ENCODE data around the gene UBTD2.

Gene UBTD2

GRCh38 chr5:172194985-172195774 is 88.4 kb downstream of the UBTD2 start:
- ChIA-PET CTCF (interaction anchor here (0.7 kb wide), 1 partner anchor 8 kb away, joined by 3 read pairs; no protein-coding TSS in a partner anchor), POLR2A (interaction anchor here (1.0 kb wide), 1 partner anchor 88 kb away, joined by 3 read pairs; no protein-coding TSS in a partner anchor)
- TF ChIP-seq ZNF384 (IDR thresholded peaks at IDR 0.05), result no peak
- no peak for TF ChIP-seq HDGF (IDR thresholded peaks at IDR 0.05; ENCODE audit: borderline replicate concordance)
- TF ChIP-seq L3MBTL2 (conservative IDR thresholded peaks at IDR 0.05), result no peak
- TF ChIP-seq BHLHE40 (IDR thresholded peaks at IDR 0.05; ENCODE audit: borderline replicate concordance), result no peak
- TF ChIP-seq NFRKB (IDR thresholded peaks at IDR 0.05), result no peak
- no peak for TF ChIP-seq LEF1 (IDR thresholded peaks at IDR 0.05; ENCODE audit: borderline replicate concordance)
- no peak for TF ChIP-seq CTBP1 (IDR thresholded peaks at IDR 0.05; ENCODE audit: borderline replicate concordance)
- no peak for TF ChIP-seq ELF4 (IDR thresholded peaks at IDR 0.05)
- no peak for TF ChIP-seq FOXA1 (IDR thresholded peaks at IDR 0.05)
- no peak for TF ChIP-seq SP1 (IDR thresholded peaks at IDR 0.05)
- no peak for TF ChIP-seq ARNT (IDR thresholded peaks at IDR 0.05)
- TF ChIP-seq SUZ12 (IDR thresholded peaks at IDR 0.05), result no peak
- no peak for TF ChIP-seq FOXM1 (IDR thresholded peaks at IDR 0.05; ENCODE audit: borderline replicate concordance)
- no peak for TF ChIP-seq FOXK2 (IDR thresholded peaks at IDR 0.05)
- DNase-seq (ENCODE audit: extremely low spot score), result peak; percentile 50

GRCh38 chr5:172193872-172194271 is 89.7 kb downstream of the UBTD2 start, which contains the start of gene EFCAB9:
EFCAB9 (plus strand) TSS chr5:172194172; CDS start chr5:172194173, 1 bp downstream.
- TF ChIP-seq SP1 (IDR thresholded peaks at IDR 0.05) (no peak), PKNOX1 (IDR thresholded peaks at IDR 0.05) (no peak), HDGF (IDR thresholded peaks at IDR 0.05; ENCODE audit: borderline replicate concordance) (no peak), TARDBP (IDR thresholded peaks at IDR 0.05) (no peak), LEF1 (IDR thresholded peaks at IDR 0.05; ENCODE audit: borderline replicate concordance) (no peak), CTBP1 (IDR thresholded peaks at IDR 0.05; ENCODE audit: borderline replicate concordance) (no peak), FOXA1 (IDR thresholded peaks at IDR 0.05) (no peak), FOXK2 (IDR thresholded peaks at IDR 0.05) (no peak), BHLHE40 (IDR thresholded peaks at IDR 0.05; ENCODE audit: borderline replicate concordance) (no peak), NFRKB (IDR thresholded peaks at IDR 0.05) (no peak), ZNF384 (IDR thresholded peaks at IDR 0.05) (no peak), ARNT (IDR thresholded peaks at IDR 0.05) (no peak), SUZ12 (IDR thresholded peaks at IDR 0.05) (no peak), L3MBTL2 (conservative IDR thresholded peaks at IDR 0.05) (no peak)
- POLR2A ChIA-PET, result interaction anchor here (1.0 kb wide), 1 partner anchor 89 kb away, joined by 3 read pairs; no protein-coding TSS in a partner anchor
- DNase-seq (ENCODE audit: extremely low spot score), result no peak
- CTCF ChIA-PET, result no interaction called here

- no peak for DNase-seq (ENCODE audit: extremely low spot score)
- CTCF ChIA-PET, result interaction anchor here (1.0 to 1.1 kb wide), 2 partner anchors 13 to 91 kb away, joined by 3 to 4 read pairs; no protein-coding TSS in a partner anchor
- POLR2A ChIA-PET, result interaction anchor here (0.6 to 3.1 kb wide), 3 partner anchors 93 to 138 kb away, joined by 3 to 20 read pairs (median 4); partner anchors contain the start of gene UBTD2
- TF ChIP-seq SP1 (IDR thresholded peaks at IDR 0.05) (no peak), HDGF (IDR thresholded peaks at IDR 0.05; ENCODE audit: borderline replicate concordance) (no peak), PKNOX1 (IDR thresholded peaks at IDR 0.05) (no peak), L3MBTL2 (conservative IDR thresholded peaks at IDR 0.05) (no peak), FOXK2 (IDR thresholded peaks at IDR 0.05) (no peak)
Measured at GRCh38 chr5:172189693-172190296, 93.8 kb downstream of the UBTD2 start.

- ChIA-PET POLR2A (interaction anchor here (0.6 to 3.1 kb wide), 6 partner anchors 11 to 248 kb away, joined by 3 to 20 read pairs (median 4); partner anchors contain the start of gene UBTD2), CTCF (interaction anchor here (0.7 to 1.4 kb wide), 8 partner anchors 9 to 104 kb away, joined by 3 to 10 read pairs (median 4); no protein-coding TSS in a partner anchor)
- no peak for TF ChIP-seq ZNF384 (IDR thresholded peaks at IDR 0.05)
- no peak for TF ChIP-seq NFRKB (IDR thresholded peaks at IDR 0.05)
- no peak for TF ChIP-seq TARDBP (IDR thresholded peaks at IDR 0.05)
- no peak for TF ChIP-seq SUZ12 (IDR thresholded peaks at IDR 0.05)
- TF ChIP-seq LEF1 (IDR thresholded peaks at IDR 0.05; ENCODE audit: borderline replicate concordance), result no peak
- no peak for TF ChIP-seq FOXM1 (IDR thresholded peaks at IDR 0.05; ENCODE audit: borderline replicate concordance)
- TF ChIP-seq HDGF (IDR thresholded peaks at IDR 0.05; ENCODE audit: borderline replicate concordance), result no peak
- no peak for TF ChIP-seq SP1 (IDR thresholded peaks at IDR 0.05)
- no peak for TF ChIP-seq BHLHE40 (IDR thresholded peaks at IDR 0.05; ENCODE audit: borderline replicate concordance)
- no peak for TF ChIP-seq ARNT (IDR thresholded peaks at IDR 0.05)
- TF ChIP-seq FOXK2 (IDR thresholded peaks at IDR 0.05), result no peak
- TF ChIP-seq PKNOX1 (IDR thresholded peaks at IDR 0.05), result no peak
- TF ChIP-seq FOXA1 (IDR thresholded peaks at IDR 0.05), result no peak
- TF ChIP-seq L3MBTL2 (conservative IDR thresholded peaks at IDR 0.05), result no peak
- no peak for TF ChIP-seq ELF4 (IDR thresholded peaks at IDR 0.05)
- TF ChIP-seq CTBP1 (IDR thresholded peaks at IDR 0.05; ENCODE audit: borderline replicate concordance), result no peak
- DNase-seq (ENCODE audit: extremely low spot score), result no peak
Measured at GRCh38 chr5:172188893-172189692, 94.5 kb downstream of the UBTD2 start.

Data from HEK293T (cell line).